ENCODE results near the gene CARD10.

Gene CARD10

GRCh38 chr22:37519268-37520195 lies at the start of gene CARD10:
Gene CARD10, minus strand, starts transcription at chr22:37519415. Its CDS starts 215 bp downstream, at chr22:37519200.
- H3K27ac ChIP-seq: peak within 1 kb of the TSS; percentile 68; the same call in 1 of the 2 replicates
- no peak for TF ChIP-seq CTCF (conservative IDR thresholded peaks at IDR 0.05)

- TF ChIP-seq CTCF (conservative IDR thresholded peaks at IDR 0.05): no peak
- H3K27ac ChIP-seq: no peak overlapping the region
Measured at GRCh38 chr22:37568448-37569008, 49.3 kb upstream of the CARD10 start.

GRCh38 chr22:37568012-37568411 lies 48.8 kb upstream of the CARD10 start:
- no peak overlapping the region for H3K27ac ChIP-seq
- TF ChIP-seq CTCF (conservative IDR thresholded peaks at IDR 0.05): no peak

- TF ChIP-seq CTCF (conservative IDR thresholded peaks at IDR 0.05): peak; percentile 94
- H3K27ac ChIP-seq: no peak overlapping the region
Measured at GRCh38 chr22:37566903-37567798, 47.9 kb upstream of the CARD10 start.

- no peak overlapping the region for H3K27ac ChIP-seq
- no peak for TF ChIP-seq CTCF (conservative IDR thresholded peaks at IDR 0.05)
Measured at GRCh38 chr22:37566329-37566837, 47.2 kb upstream of the CARD10 start.

- H3K27ac ChIP-seq: no peak overlapping the region
- no peak for TF ChIP-seq CTCF (conservative IDR thresholded peaks at IDR 0.05)
Measured at GRCh38 chr22:37565830-37566229, 46.6 kb upstream of the CARD10 start.

Data from VCaP (cell line).